HG03439 (cell line): Measurements from ENCODE around the gene WNT7B.

Experiments
- ATAC-seq: cut with Tn5 transposase; IDR thresholded peaks from one replicate; pipeline ENCODE4 v1.9.1; 2021; ENCODE audit warnings: mild to moderate bottlenecking, moderate library complexity; ENCODE audit not compliant: unreplicated experiment

Gene WNT7B

GRCh38 chr22:45933506-45934167, 43.3 kb downstream of the WNT7B start:
- ATAC-seq = no peak

DNA sequence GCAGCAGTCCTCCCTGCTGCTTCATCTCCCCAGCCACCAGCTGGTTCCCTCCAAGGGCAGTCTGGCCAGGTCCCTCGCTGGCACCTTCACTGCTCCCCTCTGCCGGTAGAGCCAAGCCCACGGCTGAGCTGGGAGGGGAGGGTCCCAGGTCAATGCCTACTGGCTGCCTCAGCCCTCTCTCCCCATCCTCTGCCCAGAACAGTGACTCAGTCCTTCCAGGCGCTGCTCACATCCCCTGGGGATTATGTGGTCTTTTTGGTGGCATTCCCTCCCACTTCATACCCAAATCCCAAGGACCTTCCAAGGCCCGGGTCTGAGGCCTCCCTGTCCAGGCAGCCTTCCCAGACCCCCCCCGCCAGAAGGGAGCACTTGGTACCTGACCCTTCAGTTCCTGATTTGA, 44.9 kb downstream of the WNT7B start:
- no peak for ATAC-seq

- ATAC-seq = no peak
Measured at GRCh38 chr22:45931042-45931441, 45.9 kb downstream of the WNT7B start.

GRCh38 chr22:45930324-45930723, 46.6 kb downstream of the WNT7B start:
- ATAC-seq = no peak

- ATAC-seq = no peak
Measured at GRCh38 chr22:45929649-45930048, 47.3 kb downstream of the WNT7B start.

DNA sequence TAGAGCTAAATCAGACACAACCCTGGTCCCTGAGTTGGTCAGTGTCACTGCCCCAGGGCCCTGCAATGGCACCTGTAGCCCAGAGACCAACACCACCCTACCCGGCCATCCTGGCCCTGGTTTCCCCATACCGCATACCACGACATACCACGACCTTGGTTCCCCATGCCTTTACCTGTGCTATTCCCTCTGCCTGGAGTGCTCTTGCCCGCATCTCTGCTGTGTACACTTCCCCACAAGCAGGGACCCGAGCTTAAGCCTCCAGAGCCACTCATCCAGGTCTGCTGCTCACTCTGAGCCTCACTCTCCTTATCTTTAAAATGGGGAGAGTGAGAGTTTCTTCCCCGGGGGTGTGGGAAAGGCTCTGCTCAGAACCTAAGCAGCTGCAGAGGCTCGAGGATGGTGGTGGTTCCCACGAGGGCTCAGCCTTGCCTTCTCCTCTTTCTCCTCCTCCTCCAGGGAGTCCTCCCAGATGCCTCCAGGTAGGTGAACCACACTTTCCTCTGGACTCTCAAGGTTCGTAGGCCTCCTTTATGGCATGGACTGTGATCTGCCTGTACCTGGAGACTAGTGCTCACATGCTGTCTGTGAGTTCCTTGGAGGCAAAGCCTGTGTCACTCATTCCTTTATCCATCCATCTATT, 48.1 kb downstream of the WNT7B start:
- ATAC-seq = no peak

DNA sequence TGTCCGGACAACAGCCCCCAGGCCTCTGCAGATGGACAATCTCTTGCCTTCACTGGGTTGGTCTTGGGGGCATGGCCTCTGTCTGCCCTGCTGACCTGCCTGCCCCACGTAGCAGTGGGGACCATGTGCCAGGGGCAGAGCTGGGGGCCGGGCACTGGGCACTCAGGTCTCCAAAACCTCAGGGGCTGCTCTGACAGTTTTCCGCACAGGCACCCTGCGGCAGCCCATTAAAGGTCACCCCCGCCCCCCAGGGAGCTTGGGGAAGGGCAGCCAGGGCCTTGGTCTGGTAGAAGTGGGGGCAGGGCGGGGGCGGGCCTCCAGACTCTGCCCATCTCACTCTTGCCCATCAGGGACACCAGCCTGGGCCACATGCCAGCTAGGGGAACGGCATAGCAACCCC, 49.9 kb downstream of the WNT7B start:
- ATAC-seq = no peak

GRCh38 chr22:45926433-45926832, 50.5 kb downstream of the WNT7B start:
- ATAC-seq = no peak

- no peak for ATAC-seq
Measured at GRCh38 chr22:45925811-45926351, 51.1 kb downstream of the WNT7B start.

DNA sequence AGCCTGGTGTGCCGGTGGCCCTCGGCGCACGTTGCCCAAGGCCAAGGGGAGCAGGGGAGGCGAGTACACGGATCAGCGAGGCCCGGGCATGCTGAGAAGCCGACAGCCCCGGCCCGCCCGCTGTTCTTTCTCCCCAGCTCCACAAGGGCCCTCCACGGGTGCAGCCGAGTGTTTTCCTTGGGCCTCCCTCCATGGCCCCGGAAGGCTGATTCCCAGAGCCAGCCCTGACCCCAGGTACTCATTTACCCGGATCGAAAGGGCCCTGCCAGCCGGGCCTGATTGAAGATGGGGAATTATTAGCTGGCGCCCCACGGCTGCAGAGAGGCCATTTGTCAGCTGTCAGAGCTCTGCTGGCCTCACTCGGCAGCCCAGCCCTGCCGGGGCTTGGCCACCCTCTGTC, 53.1 kb downstream of the WNT7B start:
- no peak for ATAC-seq

DNA sequence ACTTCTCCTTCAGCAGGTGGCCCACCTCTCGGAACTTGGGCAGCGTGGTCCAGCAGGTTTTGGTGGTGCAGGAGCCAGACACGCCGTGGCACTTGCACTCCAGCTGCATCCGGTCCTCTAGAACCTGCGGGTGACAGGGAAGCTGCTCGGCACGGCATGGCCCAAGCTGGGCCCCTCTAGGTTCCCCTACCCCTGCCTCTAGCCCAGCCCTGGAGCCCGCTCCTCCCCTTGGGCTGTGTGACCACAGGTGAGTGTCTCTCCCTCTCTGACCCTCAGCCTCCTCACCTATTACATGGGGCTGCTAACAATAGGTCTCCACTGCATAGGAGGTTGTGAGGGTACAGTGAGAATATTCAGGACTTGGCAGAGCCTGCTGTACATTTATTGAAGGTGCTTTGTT, 53.8 kb downstream of the WNT7B start:
- no peak for ATAC-seq

DNA sequence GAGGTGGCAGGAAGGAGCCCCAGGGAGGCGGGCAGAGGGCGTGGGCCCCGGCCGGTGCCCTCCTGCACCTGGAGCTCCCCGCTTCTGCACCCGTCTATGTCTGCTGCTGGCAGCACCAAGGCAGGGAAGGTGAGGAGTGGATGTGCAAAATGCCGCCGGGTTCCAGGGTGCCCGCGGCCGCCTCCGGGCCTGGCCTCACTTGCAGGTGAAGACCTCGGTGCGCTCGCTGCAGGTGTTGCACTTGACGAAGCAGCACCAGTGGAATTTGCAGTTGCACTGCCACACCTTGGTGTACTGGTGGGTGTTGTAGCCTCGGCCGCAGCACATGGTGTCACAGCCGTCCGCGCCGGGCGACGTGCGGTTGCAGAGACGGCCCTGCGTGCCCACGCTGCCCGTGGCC, 54.3 kb downstream of the WNT7B start:
- no peak for ATAC-seq

DNA sequence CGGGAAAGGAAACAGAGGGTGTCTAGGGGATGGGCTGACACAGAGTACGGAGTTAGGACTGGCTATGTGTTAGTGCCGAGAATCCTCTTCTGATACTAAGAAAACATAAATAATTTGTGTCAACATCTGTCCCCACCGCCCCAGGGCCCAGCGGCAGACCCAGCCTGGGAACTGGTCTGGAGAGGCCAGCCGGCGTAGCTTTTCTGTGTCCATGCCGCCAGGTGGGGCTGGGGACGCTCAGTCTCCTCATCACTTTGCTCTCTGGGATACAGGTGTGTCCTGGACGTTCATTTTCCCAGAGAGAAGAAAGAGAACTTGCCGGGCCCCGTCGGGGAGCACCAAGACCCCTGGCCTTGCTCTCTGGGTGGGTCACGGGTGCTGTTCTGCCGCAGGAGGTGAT, 54.7 kb downstream of the WNT7B start:
- ATAC-seq = no peak

GRCh38 chr22:45919504-45920286, 57.3 kb downstream of the WNT7B start:
- no peak for ATAC-seq

GRCh38 chr22:45918459-45919370, 58.2 kb downstream of the WNT7B start:
- no peak for ATAC-seq

DNA sequence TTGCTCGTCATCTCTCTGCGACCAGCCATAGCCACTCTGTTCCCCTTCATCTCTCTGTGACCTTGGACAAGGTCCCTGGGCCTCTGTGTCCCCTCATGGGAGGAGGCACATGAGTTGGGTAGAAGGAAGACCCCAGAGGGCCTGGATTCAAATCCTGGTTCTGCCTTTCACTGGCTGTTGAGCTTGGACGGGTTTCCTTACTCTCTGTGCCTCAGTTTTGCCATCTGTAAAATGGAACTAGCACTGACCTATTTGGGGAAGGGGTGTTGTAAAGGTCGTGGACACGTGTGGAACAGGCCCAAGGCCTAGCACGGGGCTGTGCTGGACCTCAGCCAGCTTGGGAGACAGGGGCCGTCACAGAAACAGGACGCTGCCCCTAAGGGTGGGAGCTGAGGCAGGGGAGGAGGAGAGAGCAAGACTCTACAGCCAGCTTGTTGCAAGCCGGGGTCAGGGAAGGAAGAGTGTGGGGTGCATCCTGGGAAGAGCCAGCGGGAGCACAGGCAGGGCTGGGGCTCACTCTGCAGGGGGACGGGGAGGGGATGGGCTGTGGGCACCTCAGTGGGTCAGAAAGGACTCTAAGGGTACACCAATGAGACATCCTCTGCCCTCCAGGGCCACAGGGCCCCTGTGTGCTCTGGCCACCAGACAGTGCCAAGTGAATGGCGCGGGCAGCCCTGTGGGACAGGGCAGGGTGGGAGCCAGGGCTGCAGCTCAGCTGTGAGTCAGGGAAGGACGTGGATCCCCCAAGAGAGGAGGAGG, 59.1 kb downstream of the WNT7B start:
- no peak for ATAC-seq

DNA sequence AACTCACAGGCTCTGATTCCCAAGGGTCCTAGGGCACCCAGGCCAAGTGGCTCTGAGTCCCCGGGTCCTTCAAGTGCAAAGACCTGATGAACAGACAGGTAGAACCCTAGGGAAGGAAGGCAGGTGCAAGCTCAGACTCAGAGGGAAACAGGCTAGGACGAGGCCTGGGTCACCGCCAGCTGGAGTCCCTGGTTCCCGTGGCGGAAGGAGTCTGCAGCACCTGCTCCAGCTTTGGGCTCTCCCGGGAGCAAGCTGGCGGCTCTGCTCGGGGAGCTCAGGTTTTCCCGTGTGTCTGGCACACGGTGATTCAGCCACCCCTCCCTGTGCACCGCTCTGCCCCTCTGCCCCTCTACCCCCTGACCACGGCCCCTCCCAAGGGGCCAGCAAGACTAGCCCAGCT, 59.8 kb downstream of the WNT7B start:
- no peak for ATAC-seq

DNA sequence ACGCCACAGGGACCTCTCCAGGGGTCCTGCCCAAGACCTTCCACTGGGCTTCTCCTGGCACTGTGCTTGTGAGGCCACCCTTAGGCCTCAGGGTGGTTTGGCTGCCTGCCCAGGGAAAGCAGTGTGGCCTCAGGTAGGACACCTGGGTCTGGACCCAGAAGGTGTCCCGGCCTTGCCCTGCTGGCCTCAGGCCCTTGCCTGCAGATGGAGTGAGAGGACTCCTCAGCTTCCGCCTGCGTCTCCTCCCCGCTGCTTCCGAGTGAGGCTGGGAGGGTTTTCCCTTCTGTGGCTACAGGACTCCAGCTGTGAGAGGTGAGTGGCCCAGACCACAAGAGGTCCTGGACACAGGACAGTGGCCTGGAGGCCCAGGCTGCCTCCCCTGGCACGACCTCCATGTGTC, 60.4 kb downstream of the WNT7B start:
- ATAC-seq = no peak

GRCh38 chr22:45915841-45916240, 61.1 kb downstream of the WNT7B start:
- ATAC-seq = no peak

- no peak for ATAC-seq
Measured at GRCh38 chr22:45915151-45915550, 61.8 kb downstream of the WNT7B start.
